ENCODE measurements around the gene MRPL49. TPM values are rescaled to one million over a fixed set of nuclear protein-coding genes. Genes with fewer than 3 reads are reported as not detected.

MRPL49 gene
- total RNA-seq, 1 experiment from 2014 or later: 73.4 TPM

DNA sequence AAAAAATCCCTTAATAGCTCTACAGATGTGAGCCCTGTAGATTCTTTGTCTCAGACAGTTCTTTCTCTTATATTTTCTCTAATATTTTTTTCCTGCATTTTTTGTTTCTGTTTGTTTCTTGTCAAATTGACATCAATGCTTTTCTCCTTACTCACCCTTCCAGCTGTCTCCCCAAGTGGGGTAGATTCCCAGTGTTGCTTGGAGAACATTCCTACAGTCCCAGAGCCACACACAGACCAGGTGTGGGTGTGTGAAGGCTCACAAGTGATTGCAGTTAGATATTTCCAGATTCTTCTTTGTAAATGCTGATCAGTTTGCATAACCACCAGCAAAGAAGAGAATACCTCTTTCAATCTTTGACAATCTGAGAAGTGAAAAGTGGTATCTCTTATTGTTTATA is 18.6 kb upstream of the MRPL49 start:
- no peak overlapping the region for H3K9ac ChIP-seq (ENCODE audit: extremely low read depth, insufficient read length, low read length)
- no peak for DNase-seq
- H3K27ac Mint-ChIP-seq: no peak overlapping the region; a peak in 1 of 7 replicates
- no peak overlapping the region for H3K56ac ChIP-seq (ENCODE audit: insufficient read length, low read depth, low read length)
- H3K79me1 ChIP-seq (ENCODE audit: insufficient read depth, low read depth, low read length, poor library complexity, severe bottlenecking): no peaks in the 10 kb centered on the region
- H3K4me1 Mint-ChIP-seq: no peaks in the 10 kb centered on the region
- no peak overlapping the region for H2BK120ac ChIP-seq (ENCODE audit: low read depth, low read length, poor library complexity, severe bottlenecking)
- H2BK20ac ChIP-seq (ENCODE audit: low read depth, low read length, poor library complexity, severe bottlenecking): no peak overlapping the region
- no peak overlapping the region for H3K18ac ChIP-seq (ENCODE audit: insufficient read length, low read depth, low read length)
- no peaks in the 10 kb centered on the region for H3K4me1 ChIP-seq (ENCODE audit: insufficient read depth, low read length)
- H3K27me3 ChIP-seq (ENCODE audit: insufficient read depth, low read length): no peaks in the 10 kb centered on the region
- no peaks in the 10 kb centered on the region for H3K9me3 ChIP-seq (ENCODE audit: control insufficient read depth, low read depth, low read length)
- H2AK5ac ChIP-seq (ENCODE audit: insufficient read length, low read length): no peak overlapping the region
- no peak overlapping the region for H3K4me2 ChIP-seq (ENCODE audit: insufficient read depth, insufficient read length, low read length)
- H3K9me3 Mint-ChIP-seq: no peaks in the 10 kb centered on the region
- H3K27me3 Mint-ChIP-seq (ENCODE audit: low read depth): no peaks in the 10 kb centered on the region
- no peak overlapping the region for H3T11ph ChIP-seq (ENCODE audit: low read length)
- no peaks in the 10 kb centered on the region for H3K23me2 ChIP-seq (ENCODE audit: insufficient read length, low read depth, low read length, poor library complexity, severe bottlenecking)
- no peak overlapping the region for H2BK5ac ChIP-seq (ENCODE audit: insufficient read length, low read length)
- TF ChIP-seq, protein P1, sequence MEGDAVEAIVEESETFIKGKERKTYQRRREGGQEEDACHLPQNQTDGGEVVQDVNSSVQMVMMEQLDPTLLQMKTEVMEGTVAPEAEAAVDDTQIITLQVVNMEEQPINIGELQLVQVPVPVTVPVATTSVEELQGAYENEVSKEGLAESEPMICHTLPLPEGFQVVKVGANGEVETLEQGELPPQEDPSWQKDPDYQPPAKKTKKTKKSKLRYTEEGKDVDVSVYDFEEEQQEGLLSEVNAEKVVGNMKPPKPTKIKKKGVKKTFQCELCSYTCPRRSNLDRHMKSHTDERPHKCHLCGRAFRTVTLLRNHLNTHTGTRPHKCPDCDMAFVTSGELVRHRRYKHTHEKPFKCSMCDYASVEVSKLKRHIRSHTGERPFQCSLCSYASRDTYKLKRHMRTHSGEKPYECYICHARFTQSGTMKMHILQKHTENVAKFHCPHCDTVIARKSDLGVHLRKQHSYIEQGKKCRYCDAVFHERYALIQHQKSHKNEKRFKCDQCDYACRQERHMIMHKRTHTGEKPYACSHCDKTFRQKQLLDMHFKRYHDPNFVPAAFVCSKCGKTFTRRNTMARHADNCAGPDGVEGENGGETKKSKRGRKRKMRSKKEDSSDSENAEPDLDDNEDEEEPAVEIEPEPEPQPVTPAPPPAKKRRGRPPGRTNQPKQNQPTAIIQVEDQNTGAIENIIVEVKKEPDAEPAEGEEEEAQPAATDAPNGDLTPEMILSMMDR (conservative IDR thresholded peaks at IDR 0.05): no peak
- no peak overlapping the region for H4K8ac ChIP-seq (replicated peaks; ENCODE audit: insufficient read length, low read depth, low read length)
- no peak overlapping the region for H4K91ac ChIP-seq (ENCODE audit: insufficient read length, low read depth, low read length)
- no peaks in the 10 kb centered on the region for H3K79me2 ChIP-seq (ENCODE audit: insufficient read depth, low read length)
- H3K14ac ChIP-seq (ENCODE audit: insufficient read depth, low read length): no peak overlapping the region
- H2AFZ ChIP-seq (ENCODE audit: low read length): no peak overlapping the region
- H4K20me1 ChIP-seq (ENCODE audit: control insufficient read depth, insufficient read depth, insufficient read length): no peaks in the 10 kb centered on the region
- H3K4ac ChIP-seq (ENCODE audit: low read depth, low read length): no peak overlapping the region
- no peak overlapping the region for H3K27ac ChIP-seq (ENCODE audit: insufficient read length, low read depth, low read length)
- H3K36me3 Mint-ChIP-seq (ENCODE audit: insufficient read depth in 1 of 3, low read depth in 3 of 3): peaks cover 4 to 12% (median 11%) of the 10 kb centered on the region in 3 experiments; a peak in 5 of 7 replicates
- H3K4me3 Mint-ChIP-seq: no peak overlapping the region
- H3K23ac ChIP-seq (ENCODE audit: insufficient read length, low read depth, low read length): no peak overlapping the region
- no peak overlapping the region for H2BK12ac ChIP-seq (ENCODE audit: insufficient read length, low read depth, low read length)
- H2BK15ac ChIP-seq (ENCODE audit: low read depth, low read length): no peak overlapping the region
- H4K5ac ChIP-seq (ENCODE audit: insufficient read length, low read depth, low read length): no peak overlapping the region
